Mucosa of descending colon (tissue), 3 donors: ENCODE data around the gene KIAA0040. TPM values are rescaled to one million over a fixed set of nuclear protein-coding genes. Genes with fewer than 3 reads are reported as not detected.

Experiments
- ATAC-seq: fragments of 200-7000 bp; cut with Tn5 transposase; one replicate; pipeline ENCODE4 v1.9.1; 2020; ENCODE audit warnings: mild to moderate bottlenecking, moderate library complexity
- DNase-seq, 3 donors: peaks; one replicate each; pipeline ENCODE4 v3.0.0-alpha.2; 2020
- H3K36me3 ChIP-seq: fragments of 200-600 bp; one replicate; pipeline ENCODE4 v1.8.0; 2021; ENCODE audit warnings: low read depth, mild to moderate bottlenecking
- H3K4me1 ChIP-seq: fragments of 200-600 bp; one replicate; pipeline ENCODE4 v1.8.0; 2021; ENCODE audit warnings: low read depth, mild to moderate bottlenecking
- H3K4me3 ChIP-seq: fragments of 200-600 bp; one replicate; pipeline ENCODE4 v1.8.0; 2021; ENCODE audit warnings: mild to moderate bottlenecking
- H3K9me3 ChIP-seq: fragments of 200-600 bp; one replicate; pipeline ENCODE4 v1.8.0; 2021; ENCODE audit warnings: mild to moderate bottlenecking
- CTCF ChIP-seq: fragments of 200-600 bp; IDR thresholded peaks from one replicate; pipeline ENCODE4 v1.8.0; 2022; ENCODE audit warnings: antibody characterized with exemption, mild to moderate bottlenecking
- intact Hi-C, 2 donors: fragments of 100-400 bp; cut with DNase I in 1 of 2; cut with micrococcal nuclease in 1 of 2; formaldehyde crosslinking; loops; one replicate each; pipeline versions ENCODE4 v1.11.0 to v1.11.1; 2022; cut with DNase I, micrococcal nuclease
- total RNA-seq, 3 donors: library from RNA; stranded (reverse); fragmentation: NEBNext Ultra II Directional in 2 of 3; extraction: Animal tissue kit (Norgen Biotek cat#: 25700) in 2 of 3; gene quantifications; one replicate each; pipeline versions ENCODE4 v1.2.1 to v1.2.4, GENCODE V29; 2021 to 2023
- donor health status: DM: no; HTN: no; CAD: no; lungs with moderate emphysema.
- donor health status: DM: no; HTN: no; CAD: no.
- donor health status: DM: no; HTN: yes; CAD: no.

The KIAA0040 gene
- total RNA-seq, 3 donors from 2014 or later = 13.3 to 18.8 (median 13.3) TPM

GRCh38 chr1:175178456-175178855 is 14.1 kb downstream of the KIAA0040 start:
- intact Hi-C loops = no loop called here
- no peaks in the 10 kb centered on the region for H3K36me3 ChIP-seq
- TF ChIP-seq CTCF = no peak
- ATAC-seq = no peak
- H3K4me3 ChIP-seq = no peak overlapping the region
- no peaks in the 10 kb centered on the region for H3K9me3 ChIP-seq
- no peak for DNase-seq
- H3K4me1 ChIP-seq = peaks cover 4% of the 10 kb centered on the region

GRCh38 chr1:175178056-175178455 is 14.5 kb downstream of the KIAA0040 start:
- Histone ChIP-seq H3K36me3 (no peaks in the 10 kb centered on the region), H3K4me3 (no peak overlapping the region), H3K4me1 (peaks cover 4% of the 10 kb centered on the region), H3K9me3 (no peaks in the 10 kb centered on the region)
- TF ChIP-seq CTCF = no peak
- intact Hi-C loops = no loop called here
- no peak for DNase-seq
- ATAC-seq = no peak

GRCh38 chr1:175176246-175176645 is 16.3 kb downstream of the KIAA0040 start:
- Histone ChIP-seq H3K9me3 (no peaks in the 10 kb centered on the region), H3K4me1 (peaks cover 4% of the 10 kb centered on the region), H3K4me3 (no peak overlapping the region), H3K36me3 (no peaks in the 10 kb centered on the region)
- intact Hi-C loops = no loop called here
- DNase-seq = no peak
- TF ChIP-seq CTCF = no peak
- no peak for ATAC-seq

- Histone ChIP-seq H3K4me1 (peaks cover 6% of the 10 kb centered on the region), H3K4me3 (no peak overlapping the region), H3K36me3 (no peaks in the 10 kb centered on the region), H3K9me3 (no peaks in the 10 kb centered on the region)
- intact Hi-C loops = no loop called here
- DNase-seq (no peak), ATAC-seq (no peak)
- no peak for TF ChIP-seq CTCF
Observed at GRCh38 chr1:175174309-175175102, 18.1 kb downstream of the KIAA0040 start.

GRCh38 chr1:175173531-175173930 is 19.0 kb downstream of the KIAA0040 start:
- intact Hi-C loops = no loop called here
- H3K4me3 ChIP-seq = no peak overlapping the region
- peaks cover 13% of the 10 kb centered on the region for H3K4me1 ChIP-seq
- ATAC-seq (no peak), DNase-seq (no peak)
- no peaks in the 10 kb centered on the region for H3K9me3 ChIP-seq
- H3K36me3 ChIP-seq = no peaks in the 10 kb centered on the region
- no peak for TF ChIP-seq CTCF
